GM18511 (cell line): ENCODE data around the gene SPATA2L.

Source experiments
- ATAC-seq: cut with Tn5 transposase; IDR thresholded peaks from one replicate; pipeline ENCODE4 v1.9.1; 2021; ENCODE audit warnings: mild to moderate bottlenecking, moderate library complexity; ENCODE audit not compliant: unreplicated experiment

The SPATA2L gene, protein sequence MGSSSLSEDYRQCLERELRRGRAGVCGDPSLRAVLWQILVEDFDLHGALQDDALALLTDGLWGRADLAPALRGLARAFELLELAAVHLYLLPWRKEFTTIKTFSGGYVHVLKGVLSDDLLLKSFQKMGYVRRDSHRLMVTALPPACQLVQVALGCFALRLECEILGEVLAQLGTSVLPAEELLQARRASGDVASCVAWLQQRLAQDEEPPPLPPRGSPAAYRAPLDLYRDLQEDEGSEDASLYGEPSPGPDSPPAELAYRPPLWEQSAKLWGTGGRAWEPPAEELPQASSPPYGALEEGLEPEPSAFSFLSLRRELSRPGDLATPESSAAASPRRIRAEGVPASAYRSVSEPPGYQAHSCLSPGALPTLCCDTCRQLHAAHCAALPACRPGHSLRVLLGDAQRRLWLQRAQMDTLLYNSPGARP

DNA sequence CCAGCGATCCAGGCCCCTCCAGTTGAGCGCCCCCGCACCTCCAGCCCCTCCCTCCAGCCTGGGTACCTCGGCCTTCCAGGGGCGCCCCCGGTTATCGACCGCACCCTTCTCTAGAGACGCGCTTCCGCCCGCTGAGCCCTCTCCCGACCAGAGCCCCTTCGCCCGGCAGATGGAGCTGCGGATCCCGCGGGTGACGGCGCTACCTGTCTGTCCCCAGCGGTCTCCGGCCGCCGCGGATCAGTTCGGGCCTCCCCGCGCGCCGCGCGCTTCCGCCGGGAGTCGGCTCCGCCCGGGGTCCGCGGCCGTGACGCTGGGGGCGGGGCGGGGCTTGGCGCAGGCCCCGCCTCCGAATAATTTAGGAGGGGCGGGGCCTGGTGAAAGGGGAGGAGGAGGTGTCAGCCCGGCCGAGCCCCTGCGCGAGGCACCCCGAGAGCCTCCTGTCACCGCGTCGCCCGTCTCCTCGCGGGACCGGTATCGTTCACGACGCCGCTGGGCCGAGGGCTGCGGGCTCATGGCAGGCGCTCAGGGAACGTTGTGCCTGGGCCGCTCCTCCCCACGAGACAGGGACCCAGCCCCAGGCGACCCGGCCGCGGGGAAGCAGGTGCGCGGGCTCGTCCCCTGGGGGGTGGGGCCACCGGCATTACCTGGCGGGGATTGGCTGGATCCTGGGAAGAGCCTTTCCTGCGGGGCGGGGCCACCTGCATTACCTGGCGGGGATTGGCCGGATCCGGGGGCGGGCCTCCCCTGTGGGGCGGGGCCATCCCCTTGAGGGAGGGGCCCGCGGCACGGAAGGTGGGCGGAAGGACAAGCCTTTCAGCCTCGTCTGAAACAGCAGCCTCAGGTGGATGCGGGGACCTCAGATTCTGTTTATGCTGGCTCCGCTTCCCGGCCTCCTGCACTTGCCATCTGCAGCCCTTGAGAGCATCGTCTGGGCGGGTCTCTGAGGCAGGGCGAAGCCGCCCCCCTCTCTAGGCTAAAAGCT lies at the start of gene SPATA2L:
SPATA2L (minus strand) TSS at position 281 of the 982 bp plus-strand sequence. CDS start 473 bp downstream, outside the sequence.
- peak; percentile 72 for ATAC-seq

DNA sequence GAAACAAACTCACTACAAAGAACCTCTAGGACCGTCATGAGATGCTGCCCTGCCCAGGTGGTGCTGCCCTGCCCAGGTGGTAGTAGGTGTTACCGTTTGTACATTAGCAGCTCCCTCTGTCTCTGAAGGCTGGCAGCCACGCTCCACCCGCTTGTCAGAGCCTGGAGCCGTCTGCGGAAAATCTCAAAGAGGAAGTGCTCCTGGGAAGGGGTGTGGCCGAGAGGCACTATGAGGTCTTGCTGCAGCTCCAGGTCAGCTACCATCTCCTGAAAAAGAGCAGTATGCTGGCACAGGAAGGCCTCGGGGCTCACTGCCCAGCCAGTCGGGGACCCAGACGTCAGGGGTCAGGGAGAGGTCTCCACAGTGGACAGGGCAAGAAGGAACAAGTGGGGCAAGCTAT lies 48.1 kb upstream of the SPATA2L start:
- ATAC-seq, result no peak

DNA sequence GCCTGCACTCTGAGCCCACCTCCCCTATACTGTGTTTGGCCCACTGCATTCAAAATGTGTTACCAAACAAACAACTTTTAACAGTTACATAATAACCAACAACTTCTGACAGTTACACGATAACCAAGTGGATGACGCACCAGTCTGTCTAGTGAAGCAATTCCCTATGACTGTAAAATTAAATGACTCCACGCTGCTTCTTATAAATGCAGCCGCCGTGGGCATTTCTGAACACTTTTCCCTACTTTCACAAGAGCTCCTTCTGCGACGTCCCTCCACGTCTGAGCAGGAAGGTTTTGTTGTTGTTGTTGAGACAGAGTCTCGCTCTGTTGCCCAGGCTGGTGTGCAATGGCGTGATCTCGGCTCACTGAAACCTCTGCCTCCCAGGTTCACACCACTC lies 47.4 kb upstream of the SPATA2L start:
- no peak for ATAC-seq

DNA sequence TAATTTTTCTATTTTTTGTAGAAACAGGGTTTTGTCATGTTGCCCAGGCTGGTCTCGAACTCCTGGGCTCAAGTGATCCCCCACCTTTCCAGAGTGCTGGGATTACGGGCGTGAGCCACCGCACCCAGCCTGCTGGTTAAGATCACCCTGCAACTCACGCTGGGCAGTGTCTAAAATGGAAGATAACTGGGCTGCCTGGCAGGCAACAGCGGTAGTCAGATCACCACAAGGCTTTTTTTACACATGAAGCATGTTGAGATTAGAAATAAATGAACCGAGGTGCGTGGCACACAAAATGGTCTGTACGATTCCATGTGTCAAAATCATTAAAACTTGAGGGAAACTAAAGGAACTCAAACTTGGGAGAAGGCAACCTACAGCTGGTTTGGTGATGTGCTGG lies 46.6 kb upstream of the SPATA2L start:
- ATAC-seq, result no peak

DNA sequence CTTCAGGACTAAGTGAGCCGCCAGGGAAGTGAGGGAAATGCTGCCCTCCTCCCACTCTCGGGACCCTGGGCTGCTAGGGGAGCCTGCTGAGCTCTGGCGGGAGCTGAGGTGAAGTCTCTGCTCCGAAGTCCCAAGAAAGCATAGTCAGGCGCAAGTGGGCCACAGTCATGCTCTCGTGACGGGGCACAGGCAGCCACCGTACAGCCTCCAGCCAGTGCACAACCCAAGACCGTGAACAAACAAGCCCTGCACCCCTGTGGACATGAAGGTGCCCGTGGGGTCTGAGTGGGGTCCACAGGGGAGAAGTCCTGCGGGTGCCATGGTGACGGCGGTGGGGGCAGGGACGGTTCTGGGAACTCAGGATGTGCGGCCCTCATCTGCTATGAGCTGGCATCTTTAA lies 44.5 kb upstream of the SPATA2L start:
- no peak for ATAC-seq

DNA sequence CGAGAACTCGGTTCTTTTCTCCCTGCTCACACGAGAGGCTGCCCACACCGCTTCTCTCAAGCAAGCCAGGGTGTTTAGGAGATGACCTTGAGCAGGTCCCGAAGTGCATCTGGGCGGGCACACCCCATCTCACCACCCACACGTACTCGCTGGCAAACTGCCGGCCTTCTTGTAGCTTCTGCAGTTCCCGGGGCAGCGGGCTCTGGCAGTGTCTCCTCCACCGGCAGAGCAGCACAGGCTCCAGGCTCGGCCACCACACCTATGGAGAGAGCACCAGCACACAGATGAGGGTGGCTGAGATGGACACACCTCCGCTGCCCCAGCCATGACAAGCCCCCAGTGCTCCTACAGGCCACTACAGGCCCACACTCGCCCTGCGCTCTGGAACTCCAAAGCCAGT lies 43.3 kb upstream of the SPATA2L start:
- no peak for ATAC-seq

DNA sequence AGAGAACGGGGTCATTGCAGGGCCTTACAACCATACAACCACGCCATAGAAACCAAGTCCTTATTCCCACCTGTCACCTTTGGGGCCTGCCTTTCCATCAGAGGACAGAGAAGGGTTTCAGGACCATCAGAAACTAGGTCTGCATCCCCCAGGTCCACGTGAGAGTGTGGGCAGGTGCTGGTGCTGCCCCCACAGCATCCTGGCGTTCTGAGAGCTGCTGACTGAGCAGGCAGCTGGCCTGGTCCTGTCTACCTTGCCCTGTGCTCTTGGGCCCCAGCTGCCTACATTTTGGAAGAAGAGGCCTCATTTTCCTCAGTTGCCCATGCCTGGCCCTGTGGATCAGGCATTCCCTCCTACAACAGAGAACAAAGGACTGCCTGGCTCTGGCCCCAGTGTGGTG lies 41.4 kb upstream of the SPATA2L start:
- no peak for ATAC-seq

DNA sequence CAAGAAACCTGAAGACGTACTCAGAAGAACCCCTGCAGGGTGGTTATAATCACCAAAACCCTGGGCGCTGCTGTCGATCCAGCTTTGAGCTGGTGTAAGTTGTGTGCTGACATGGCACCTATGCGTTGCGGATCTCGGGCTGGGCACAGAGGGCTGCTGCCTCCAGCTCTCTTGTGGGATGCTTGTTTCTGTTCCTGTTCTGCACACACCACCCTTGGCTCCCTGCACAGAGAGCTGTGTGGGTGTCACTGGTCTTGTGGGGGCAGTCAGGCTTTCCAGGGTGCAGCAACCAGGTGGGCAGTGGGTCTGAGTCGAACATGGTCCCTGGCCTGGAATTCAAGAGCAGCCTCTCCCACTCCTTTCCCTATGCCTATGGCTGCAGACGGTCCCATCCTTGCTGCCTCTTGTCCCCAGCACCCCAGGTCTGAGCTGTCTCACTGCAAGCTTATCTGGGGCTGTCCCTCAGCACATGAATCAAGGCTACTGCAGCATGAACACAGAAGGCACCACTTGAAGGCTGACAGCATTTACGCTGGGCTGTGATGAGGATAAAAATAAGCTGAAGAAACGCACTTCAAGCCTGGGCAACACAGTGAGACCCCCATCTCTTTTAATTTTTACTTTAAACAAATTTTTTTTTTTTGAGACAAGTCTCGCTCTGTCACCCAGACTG lies 40.0 kb upstream of the SPATA2L start:
- ATAC-seq, result no peak

DNA sequence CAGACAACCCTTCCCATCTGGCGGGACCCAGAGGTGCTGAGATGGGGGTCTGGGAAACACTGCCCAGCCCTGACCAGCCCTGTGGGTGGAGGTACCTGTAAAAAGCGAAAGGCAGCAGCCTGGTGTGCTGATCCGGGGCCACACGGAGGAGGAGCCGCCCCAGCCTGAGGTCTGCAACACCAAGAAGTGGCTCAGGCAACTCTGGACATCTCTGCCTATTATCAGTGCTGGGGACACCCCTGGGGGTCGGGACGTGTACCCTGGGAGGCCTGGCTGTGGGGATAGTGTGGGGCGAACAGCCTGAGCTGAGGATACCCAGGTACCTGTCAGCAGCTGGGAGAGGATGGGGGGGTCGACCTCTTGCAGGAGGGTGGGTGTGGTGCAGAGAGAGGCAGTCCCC lies 37.9 kb upstream of the SPATA2L start:
- ATAC-seq, result no peak

DNA sequence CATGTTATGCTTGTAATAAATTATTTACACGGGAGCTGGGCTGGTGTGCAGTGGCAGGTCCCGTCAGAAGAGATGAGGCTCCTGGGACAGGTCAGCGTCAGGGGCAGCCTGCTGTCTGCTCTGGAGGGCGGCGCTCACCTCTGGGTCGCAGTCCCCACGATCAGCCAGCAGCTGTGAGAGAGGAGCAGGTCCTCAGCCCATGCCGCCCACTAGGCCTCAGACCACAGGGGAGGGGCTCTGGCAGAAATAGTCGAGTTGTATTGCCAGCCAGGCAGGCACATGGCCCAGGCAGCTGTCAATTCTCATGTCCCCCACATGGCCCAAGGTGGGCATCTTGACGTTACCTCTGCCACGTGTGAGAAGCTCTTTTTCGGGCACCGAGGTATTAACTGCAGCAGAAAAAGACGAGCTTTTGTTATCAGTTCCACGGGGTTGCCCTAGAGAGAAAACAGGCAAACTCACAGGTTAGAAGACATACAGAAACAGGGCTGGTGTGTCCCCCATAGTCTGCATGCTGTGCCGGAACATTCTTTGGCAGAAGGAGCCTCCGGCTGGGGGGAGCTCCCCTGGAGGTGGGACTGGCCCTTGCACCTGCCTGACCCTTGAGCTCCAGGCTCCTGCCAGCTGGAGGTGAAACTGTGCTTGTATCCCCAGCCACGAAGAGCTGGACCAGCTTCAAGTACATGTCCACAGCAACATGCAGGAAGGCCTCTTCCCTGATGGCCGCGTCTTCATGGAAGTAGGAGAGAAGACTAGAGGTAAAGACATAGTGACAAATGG lies 37.2 kb upstream of the SPATA2L start:
- ATAC-seq, result no peak

DNA sequence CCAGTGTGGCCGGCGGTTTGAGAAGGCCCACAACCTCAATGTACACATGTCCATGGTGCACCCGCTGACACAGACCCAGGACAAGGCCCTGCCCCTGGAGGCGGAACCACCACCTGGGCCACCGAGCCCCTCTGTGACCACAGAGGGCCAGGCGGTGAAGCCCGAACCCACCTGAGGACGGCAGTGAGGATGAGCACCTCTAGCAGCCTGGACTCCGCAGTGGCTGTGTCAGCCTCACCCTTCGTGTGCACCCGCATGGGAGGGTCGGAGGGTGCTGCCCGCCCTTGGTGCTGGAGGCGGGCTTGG lies 36.5 kb upstream of the SPATA2L start:
- ATAC-seq, result no peak

DNA sequence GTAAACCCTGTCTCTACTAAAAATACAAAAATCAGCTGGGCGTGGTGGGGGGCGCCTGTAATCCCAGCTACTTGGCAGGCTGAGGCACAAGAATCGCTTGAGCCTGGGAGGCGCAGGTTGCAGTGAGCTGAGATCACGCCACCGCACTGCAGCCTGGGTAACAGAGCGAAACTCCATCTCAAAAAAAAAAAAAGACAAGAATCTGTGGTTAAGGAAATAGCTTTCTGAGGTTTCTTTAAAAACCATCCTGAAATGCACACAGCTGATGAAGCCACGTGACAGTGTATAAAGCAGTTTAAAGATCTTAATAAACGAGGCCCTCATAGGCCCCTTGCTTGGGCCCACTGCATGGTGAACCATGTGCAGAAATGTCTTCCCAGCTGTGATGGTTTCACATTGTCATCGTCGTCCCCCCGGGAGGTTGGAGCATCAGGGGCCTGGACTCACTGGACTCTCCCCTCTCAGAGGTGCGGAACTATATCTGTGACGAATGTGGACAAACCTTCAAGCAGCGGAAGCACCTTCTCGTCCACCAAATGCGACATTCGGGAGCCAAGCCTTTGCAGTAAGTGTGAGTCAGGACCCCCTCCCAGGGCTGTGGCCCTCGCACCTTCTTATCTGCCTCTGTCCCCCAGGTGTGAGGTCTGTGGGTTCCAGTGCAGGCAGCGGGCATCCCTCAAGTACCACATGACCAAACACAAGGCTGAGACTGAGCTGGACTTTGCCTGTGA lies 36.0 kb upstream of the SPATA2L start:
- ATAC-seq, result no peak

DNA sequence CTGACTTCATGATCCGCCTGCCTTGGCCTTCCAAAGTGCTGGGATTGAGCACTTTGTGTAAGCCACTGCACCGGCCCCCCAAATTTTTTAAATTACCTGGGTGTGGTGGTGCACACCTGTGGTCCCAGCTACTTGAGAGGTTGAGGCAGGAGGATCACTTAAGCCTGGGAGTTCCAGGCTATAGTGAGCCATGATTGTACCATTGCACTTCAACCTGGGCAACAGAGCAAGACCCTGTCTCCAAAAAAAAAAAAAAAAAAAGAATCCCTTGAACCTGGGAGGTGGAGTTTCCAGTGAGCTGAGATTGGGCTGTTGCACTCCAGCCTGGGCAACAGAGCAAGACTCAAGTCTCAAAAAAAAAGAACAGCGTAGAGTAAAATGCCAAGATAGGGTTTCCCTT lies 35.0 kb upstream of the SPATA2L start:
- no peak for ATAC-seq

DNA sequence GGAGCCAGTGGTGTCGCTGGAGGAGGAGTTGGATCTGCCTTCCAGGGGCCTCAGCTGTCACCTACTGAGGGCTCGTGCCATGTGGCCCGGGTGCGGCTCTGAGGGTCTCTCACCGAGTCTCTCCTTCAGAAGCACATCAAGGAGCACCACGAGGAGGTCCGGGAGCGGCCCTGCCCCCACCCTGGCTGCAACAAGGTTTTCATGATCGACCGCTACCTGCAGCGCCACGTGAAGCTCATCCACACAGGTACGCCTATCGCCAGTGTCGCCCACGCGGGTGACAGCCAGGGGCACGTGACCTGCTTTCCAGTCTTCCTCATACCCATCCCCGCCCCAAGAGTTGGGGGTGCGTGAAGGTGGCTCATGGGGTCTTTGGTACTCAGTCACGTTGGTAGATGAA lies 32.3 kb upstream of the SPATA2L start:
- ATAC-seq, result no peak

DNA sequence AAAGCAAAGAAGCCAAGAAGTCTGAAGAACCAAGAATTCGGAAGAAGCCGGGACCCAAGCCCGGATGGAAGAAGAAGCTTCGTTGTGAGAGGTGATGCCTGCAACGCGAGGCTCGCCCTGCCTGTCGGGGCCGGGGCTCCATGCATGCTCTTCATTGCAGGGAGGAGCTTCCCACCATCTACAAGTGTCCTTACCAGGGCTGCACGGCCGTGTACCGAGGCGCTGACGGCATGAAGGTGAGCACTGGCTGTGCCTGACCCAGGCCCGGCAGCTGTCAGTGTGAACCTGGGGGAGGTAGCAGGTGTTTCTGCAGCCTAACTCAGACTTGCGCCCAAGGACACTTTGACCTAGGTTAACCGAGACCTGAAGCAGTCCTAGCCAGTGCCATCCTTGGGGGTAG lies 31.8 kb upstream of the SPATA2L start:
- no peak for ATAC-seq

DNA sequence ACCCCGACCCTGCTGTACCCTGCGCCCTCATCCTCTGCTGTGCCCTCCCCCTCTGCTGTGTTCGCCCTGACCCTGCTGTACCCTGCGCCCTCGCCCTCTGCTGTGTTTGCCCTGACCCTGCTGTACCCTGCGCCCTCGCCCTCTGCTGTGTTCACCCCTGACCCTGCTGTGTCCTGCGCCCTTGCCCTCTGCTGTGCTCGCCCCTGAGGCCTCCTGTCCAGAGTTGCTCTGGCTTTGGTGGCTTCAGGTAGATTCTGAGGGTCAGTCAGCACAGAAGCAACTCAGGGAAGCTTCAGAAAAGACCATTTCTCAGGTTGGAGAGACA lies 31.4 kb upstream of the SPATA2L start:
- ATAC-seq, result no peak

DNA sequence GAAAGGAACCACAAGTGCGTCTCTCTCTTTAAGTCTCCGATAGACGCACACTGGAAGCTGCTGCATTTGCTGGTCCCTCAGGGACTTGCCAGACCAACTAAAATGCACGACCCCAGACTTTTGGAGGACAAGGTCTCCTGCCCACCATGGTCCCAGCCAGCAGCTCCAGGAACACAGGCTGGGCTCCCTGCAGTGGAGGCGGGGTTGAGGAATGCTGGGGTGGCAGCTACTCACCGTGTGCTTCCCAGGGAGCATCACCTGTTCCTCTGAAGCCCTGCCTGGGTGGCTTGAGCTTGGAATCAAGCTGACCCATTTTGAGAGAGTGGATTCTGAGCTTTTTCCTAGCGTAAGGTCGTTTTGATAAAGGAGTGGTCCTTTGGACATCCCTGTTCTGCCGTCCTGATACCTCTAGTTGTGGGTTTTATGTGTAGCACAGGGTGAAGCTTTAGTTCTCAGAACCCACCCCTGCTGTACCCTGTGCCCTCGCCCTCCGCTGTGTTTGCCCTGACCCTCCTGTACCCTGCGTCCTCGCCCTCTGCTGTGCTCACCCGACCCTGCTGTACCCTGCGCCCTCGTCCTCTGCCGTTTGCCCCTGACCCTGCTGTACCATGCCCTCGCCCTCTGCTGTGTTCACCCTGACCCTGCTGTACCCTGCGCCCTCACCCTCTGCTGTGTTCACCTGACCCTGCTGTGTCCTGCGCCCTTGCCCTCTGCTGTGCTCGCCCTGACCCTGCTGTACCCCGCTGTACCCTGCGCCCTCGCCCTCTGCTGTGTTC lies 30.8 kb upstream of the SPATA2L start:
- ATAC-seq, result no peak

DNA sequence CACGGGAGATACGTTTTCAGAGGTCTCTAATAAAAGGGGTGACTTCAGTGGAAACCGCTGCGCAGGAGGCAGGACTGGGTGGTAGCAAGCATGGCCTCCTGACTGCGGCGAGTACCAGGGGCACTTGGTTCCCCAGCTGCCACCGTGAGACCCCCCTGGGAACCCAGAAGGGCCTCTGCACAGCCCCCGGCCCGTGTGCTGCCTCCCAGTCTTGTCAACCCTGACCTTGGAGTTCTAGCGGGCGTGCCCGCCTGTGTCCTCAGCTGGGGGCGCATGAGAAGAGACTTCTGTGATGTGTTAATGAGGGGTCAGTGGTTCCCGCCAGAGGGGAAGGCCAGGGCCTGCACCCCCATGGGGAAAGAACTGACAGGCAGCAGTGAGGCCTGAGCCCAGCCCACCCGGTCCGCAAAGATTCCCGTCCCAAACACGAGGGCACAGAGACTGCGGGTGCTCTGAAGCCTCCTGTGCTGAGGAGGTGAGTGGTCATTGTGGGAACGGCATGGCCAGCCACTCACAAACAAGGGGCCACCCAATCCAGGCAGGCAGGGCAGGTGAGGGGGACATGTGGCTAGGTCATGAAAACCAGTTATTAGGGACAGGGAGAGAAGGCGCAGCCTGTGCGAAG lies 29.2 kb upstream of the SPATA2L start:
- ATAC-seq, result no peak
